SJCRH30 (cell line): ENCODE results near the gene MKX. TPM values are rescaled to one million over a fixed set of nuclear protein-coding genes. Genes with fewer than 3 reads are reported as not detected.
"Not testable (repeated sequence)": the region's sequence is repeated elsewhere in the genome, so short reads cannot be mapped to it uniquely, and the experiment has no call there.

Experiments used
- DNase-seq, 2 experiments: peaks; one replicate each; pipeline ENCODE4 v3.0.0-alpha.2; 2015 to 2020
- H3K27ac ChIP-seq: fragments of 250-450 bp; sonication (Bioruptor Pico); 2 replicates; pipeline ENCODE4 v1.5.1; 2020; ENCODE audit warnings: mild to moderate bottlenecking, moderate library complexity
- H3K27me3 ChIP-seq: fragments of 250-450 bp; sonication (Bioruptor Pico); 2 replicates; pipeline ENCODE4 v1.5.1; 2020; ENCODE audit warnings: mild to moderate bottlenecking, moderate library complexity
- H3K36me3 ChIP-seq: fragments of 250-450 bp; sonication (Bioruptor Pico); 2 replicates; pipeline ENCODE4 v1.5.1; 2020; ENCODE audit warnings: mild to moderate bottlenecking, moderate library complexity
- H3K4me1 ChIP-seq: fragments of 250-450 bp; sonication (Bioruptor Pico); 2 replicates; pipeline ENCODE4 v1.5.1; 2020; ENCODE audit warnings: mild to moderate bottlenecking, moderate library complexity
- H3K4me3 ChIP-seq: fragments of 250-450 bp; sonication (Bioruptor Pico); 2 replicates; pipeline ENCODE4 v1.5.1; 2020; ENCODE audit warnings: mild to moderate bottlenecking, moderate library complexity
- H3K9me3 ChIP-seq: fragments of 250-450 bp; sonication (Bioruptor Pico); replicated peaks from 2 replicates; pipeline ENCODE4 v1.5.1; 2020; ENCODE audit warnings: mild to moderate bottlenecking, moderate library complexity
- total RNA-seq: library from RNA; depleted of rRNA; stranded (reverse); fragments of >200 nt; shearing (Covaris generic); gene quantifications from 2 replicates; pipeline ENCODE4 v1.2.3, GENCODE V29; 2014

MKX gene
- total RNA-seq, 1 experiment from 2014 or later = 2.5 TPM

DNA sequence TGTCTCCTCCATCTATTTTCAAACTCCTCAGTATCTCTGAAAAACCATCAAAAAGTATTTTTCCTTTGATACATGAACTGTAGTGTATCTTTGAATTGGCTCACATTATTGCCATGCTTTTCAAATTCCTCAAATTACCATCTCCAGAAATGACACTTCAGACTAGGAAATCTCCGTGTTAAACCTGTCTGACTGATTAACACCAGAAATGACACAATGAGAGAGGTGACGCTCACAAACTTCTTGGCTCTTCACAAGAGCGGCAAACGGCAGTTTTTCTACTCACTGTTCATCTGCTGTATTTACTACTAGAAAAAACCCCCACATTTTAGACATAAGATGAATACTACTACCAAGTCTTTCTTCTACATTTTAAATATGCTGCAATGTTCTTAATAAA, 56.6 kb downstream of the MKX start:
- Histone ChIP-seq H3K36me3 (no peaks in the 10 kb centered on the region), H3K4me3 (no peak overlapping the region)
- DNase-seq = no peak

DNA sequence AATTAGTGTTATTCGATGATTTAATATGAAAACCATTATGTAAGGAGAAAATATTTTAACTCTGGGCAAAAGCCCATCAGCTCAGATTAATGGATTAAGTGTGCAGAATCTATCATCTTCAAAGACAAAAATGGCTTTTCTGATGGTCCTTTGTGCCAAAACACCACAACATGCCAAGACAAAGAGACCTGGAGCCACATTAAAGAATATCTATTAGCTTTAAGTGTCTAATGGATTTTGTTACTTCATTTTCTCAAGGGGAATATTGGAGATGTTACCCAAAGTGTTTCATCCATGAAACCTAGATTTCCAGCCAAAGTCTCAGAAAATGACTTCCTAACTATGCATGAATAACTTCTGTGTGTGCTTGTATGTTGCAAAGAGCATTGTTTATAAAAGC, 57.3 kb downstream of the MKX start:
- no peaks in the 10 kb centered on the region for H3K36me3 ChIP-seq
- no peaks in the 10 kb centered on the region for H3K4me1 ChIP-seq
- H3K27me3 ChIP-seq = no peaks in the 10 kb centered on the region
- no peak overlapping the region for H3K27ac ChIP-seq
- H3K9me3 ChIP-seq = no peaks in the 10 kb centered on the region
- H3K4me3 ChIP-seq = no peak overlapping the region
- no peak for DNase-seq

More for the DNA sequence above, 56.6 kb downstream of the MKX start:
- Histone ChIP-seq H3K9me3 (no peaks in the 10 kb centered on the region), H3K27me3 (no peaks in the 10 kb centered on the region), H3K27ac (no peak overlapping the region), H3K4me1 (no peaks in the 10 kb centered on the region)

DNA sequence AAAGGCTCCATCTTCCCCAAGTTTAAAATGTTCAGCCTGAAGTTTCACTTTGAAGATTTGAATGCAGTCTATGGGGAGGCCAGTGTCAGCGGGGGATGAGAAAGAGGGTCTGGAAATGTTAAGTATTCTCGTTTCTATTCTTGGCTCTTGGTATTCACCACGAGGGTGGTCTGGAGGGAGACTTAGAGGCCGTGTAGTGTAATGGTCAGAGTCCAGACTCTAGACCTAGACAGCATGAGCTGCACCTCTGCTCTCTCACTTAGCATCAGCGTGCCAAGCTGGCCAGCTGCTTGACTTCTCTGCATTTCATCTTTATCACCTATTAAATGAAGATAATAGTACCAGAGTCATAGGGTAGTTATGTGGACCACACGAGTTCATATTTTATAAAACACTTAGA, 57.9 kb downstream of the MKX start:
- H3K27me3 ChIP-seq = no peaks in the 10 kb centered on the region
- H3K36me3 ChIP-seq = no peaks in the 10 kb centered on the region
- no peak overlapping the region for H3K27ac ChIP-seq
- H3K9me3 ChIP-seq = no peaks in the 10 kb centered on the region
- no peak overlapping the region for H3K4me3 ChIP-seq
- no peaks in the 10 kb centered on the region for H3K4me1 ChIP-seq
- DNase-seq = no peak

DNA sequence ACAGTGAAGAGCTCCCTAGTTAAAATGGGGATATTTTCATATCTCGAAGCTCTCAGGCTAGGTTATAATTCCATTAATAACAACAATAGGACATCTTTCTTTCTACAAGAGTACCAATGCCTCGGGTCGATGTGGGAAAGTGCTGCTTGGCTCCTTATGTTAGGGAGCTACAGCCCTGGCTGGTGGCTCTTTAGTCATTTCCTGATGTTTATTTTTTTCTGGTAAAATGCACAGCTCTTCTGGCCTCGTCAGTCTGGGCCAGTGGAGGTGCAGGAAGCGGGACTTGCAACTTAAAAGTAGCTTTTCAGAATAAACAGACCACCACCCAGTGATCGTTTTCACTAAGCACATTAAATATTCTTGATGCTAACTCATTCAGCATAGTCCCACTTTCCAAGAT, 58.3 kb downstream of the MKX start:
- Histone ChIP-seq H3K9me3 (no peaks in the 10 kb centered on the region), H3K27me3 (no peaks in the 10 kb centered on the region), H3K4me3 (no peak overlapping the region), H3K27ac (no peak overlapping the region), H3K36me3 (no peaks in the 10 kb centered on the region), H3K4me1 (no peaks in the 10 kb centered on the region)
- DNase-seq = no peak

DNA sequence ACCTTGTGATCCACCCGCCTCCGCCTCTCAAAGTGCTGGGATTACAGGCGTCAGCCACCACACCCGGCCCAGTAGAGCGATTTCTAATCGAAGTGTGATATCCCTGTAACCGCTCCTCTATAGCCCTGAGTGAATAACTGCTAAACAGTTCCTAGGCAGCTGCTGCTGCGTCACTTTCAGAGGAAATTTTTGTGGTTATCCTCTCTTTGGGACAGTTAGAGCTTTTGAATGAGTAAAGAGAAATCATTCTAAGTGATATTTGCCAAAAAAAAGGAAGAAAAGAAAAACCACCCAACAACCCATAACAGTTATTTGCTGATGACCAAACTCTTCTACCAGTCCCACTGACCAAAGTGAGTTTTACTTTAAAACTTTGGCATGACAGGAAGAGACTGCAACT, 59.9 kb downstream of the MKX start:
- no peak overlapping the region for H3K4me3 ChIP-seq
- no peaks in the 10 kb centered on the region for H3K36me3 ChIP-seq
- peak in 1 of 2 experiments; percentile 20 for DNase-seq
- H3K27ac ChIP-seq = no peak overlapping the region
- H3K9me3 ChIP-seq = no peaks in the 10 kb centered on the region
- H3K4me1 ChIP-seq = no peaks in the 10 kb centered on the region
- no peaks in the 10 kb centered on the region for H3K27me3 ChIP-seq

DNA sequence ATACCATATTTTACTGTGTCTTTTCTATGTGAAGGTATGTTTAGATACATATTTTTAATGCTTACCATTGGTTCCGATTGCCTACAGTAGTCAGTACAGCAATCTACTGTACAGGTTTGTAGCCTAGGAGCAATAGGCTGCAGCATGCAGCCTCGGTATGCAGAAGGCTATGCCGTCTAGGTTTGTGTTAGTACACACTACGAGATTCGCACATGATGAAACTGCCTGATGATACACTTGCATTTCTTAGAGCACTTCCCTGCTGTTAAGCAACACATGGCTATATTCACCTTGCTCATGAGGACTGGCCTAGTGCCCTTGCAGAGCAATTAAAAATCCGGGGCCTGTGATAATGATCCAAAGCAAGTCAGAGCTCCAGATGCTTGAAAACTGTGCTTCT, 62.4 kb downstream of the MKX start:
- Histone ChIP-seq H3K27ac (no peak overlapping the region), H3K9me3 (no peaks in the 10 kb centered on the region), H3K27me3 (no peaks in the 10 kb centered on the region), H3K4me3 (no peak overlapping the region), H3K36me3 (no peaks in the 10 kb centered on the region), H3K4me1 (no peaks in the 10 kb centered on the region)
- DNase-seq = no peak

DNA sequence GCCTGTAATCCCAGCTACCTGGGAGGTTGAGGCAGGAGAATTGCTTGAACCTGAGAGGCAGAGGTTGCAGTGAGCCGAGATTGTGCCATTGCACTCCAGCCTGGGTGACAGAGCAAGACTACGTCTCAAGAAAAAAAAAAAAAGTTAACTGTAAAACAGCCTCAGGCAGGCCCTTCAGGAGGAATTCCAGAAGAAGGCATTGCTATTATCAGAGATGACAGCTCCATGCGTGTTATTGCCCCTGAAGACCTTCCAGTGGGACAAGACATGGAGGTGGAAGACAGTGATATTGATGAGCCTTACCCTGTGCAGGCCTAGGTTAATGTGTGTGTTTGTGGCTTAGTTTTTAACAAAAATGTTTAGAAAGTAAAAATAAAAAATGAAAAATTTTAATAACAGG, 63.8 kb downstream of the MKX start:
- not testable (repeated sequence) for H3K9me3 ChIP-seq, H3K4me3 ChIP-seq, DNase-seq, H3K36me3 ChIP-seq, H3K4me1 ChIP-seq, H3K27me3 ChIP-seq, H3K27ac ChIP-seq

DNA sequence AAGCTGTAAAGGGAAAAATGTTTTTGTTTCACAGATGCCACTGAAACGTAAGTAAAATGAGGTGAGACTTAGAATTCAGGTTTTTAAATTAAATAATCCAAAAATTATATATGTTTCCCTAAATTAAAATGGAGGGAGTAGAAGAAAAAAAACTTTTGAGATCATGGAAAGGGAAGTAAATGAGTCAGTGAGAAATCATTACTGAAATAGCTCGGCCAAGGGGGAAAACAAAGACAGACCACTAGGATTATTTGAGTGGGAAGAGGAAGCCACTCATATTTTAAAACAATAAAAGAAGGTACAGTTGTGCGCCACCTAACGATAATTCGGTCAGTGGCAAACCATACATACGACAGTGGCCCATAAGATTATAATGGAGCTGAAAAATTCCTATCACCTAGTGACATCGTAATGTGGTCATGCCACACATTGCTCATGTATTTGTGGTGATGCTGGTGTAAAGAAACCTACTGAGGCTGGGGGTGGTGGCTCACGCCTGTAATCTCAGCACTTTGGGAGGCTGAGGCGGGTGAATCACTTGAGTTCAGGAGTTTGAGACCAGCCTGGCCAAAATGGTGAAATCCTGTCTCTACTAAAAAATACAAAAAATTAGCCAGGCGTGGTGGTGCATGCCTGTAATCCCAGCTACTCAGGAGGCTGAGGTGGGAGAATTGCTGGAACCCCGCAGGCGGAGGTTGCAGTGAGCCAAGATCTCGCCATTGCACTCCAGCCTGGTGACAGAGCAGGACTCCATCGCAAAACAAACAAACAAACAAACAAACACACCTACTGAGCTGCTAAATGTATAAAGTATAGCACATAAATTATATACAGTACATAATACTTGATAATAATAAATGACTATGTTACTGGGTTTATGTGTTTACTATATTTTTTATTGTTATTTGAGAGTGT, 64.7 kb downstream of the MKX start:
- Histone ChIP-seq H3K27me3 (no peaks in the 10 kb centered on the region), H3K9me3 (no peaks in the 10 kb centered on the region), H3K27ac (no peak overlapping the region), H3K4me1 (no peaks in the 10 kb centered on the region), H3K4me3 (no peak overlapping the region), H3K36me3 (no peaks in the 10 kb centered on the region)
- no peak for DNase-seq

DNA sequence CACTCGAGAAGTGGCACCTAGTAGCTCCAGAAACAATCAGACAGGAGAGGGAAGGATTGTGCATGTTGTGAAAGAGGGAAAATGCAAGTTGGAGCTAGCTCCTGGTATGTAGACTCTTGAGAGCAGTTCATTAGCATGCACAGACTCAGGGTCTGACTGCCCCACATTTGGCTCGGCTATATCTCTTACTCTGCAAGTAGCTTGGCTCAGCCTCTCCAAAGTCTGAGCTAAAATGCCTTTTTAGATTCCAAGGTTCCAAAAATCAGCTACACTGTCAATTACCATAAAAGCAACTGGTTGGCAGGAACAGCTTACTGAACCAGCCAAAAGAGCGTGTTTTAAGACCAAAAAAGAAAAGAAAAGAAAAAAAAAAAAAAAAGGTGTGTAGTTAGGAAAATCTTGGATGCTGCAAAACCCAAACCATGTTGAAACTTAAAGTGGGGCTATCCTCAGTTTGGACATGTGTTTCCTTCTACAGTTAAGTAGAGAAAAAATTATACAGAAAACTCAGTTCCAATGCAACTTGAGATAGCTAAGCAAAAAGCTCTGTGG, 65.5 kb downstream of the MKX start:
- no peak overlapping the region for H3K27ac ChIP-seq
- H3K4me3 ChIP-seq = no peak overlapping the region
- H3K36me3 ChIP-seq = no peaks in the 10 kb centered on the region
- DNase-seq = no peak
- no peaks in the 10 kb centered on the region for H3K4me1 ChIP-seq
- H3K9me3 ChIP-seq = no peaks in the 10 kb centered on the region
- H3K27me3 ChIP-seq = no peaks in the 10 kb centered on the region

DNA sequence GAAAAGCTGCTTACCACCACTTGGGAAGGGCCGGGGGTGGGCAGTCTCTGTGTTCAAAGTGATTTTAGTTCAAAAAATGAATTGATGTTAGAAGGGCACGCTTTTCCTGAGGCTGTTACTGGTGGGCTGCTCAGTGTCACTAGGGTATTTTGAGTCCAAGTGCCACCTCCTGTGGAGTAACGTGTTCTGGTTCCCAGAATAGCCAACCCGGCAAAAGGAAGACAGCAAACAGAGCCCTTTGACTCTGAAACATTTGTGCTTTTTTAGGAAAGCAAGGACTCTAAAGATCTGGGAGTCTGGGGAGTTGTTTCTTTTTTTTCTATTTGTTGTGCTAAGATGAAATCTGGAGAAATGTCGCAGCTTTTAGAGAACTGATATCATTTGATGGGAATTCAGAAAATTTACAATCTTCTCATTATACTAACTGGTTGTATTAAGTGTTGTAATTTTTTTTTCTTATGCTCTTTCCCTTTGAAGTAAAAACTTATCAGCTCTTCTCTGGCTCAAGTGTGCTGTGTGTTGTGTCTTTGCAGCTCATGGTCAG, 66.2 kb downstream of the MKX start:
- Histone ChIP-seq H3K27ac (no peak overlapping the region), H3K27me3 (no peaks in the 10 kb centered on the region), H3K4me3 (no peak overlapping the region), H3K36me3 (no peaks in the 10 kb centered on the region), H3K9me3 (no peaks in the 10 kb centered on the region), H3K4me1 (no peaks in the 10 kb centered on the region)
- DNase-seq = no peak

DNA sequence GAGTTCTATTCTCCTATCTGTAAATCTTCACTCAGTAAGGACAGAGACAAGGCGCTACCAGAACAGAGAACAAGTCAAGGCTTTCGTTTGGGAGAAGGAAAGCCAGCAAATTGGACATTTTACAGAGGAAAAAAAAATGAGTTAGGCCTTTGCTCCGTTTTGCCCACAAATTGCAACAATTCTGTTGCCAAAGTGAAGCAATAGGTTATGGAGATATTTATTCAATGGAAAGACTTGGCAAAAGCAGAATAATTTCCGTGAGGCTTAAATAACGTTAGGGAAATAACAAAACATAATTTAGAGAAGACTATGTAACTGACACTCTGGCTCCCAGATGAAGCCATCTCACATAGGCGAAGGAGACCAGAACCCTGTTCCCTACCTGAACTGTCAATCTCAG, 67.5 kb downstream of the MKX start:
- H3K9me3 ChIP-seq = no peaks in the 10 kb centered on the region
- DNase-seq = no peak
- H3K36me3 ChIP-seq = no peaks in the 10 kb centered on the region
- no peaks in the 10 kb centered on the region for H3K27me3 ChIP-seq
- no peak overlapping the region for H3K4me3 ChIP-seq
- H3K4me1 ChIP-seq = no peaks in the 10 kb centered on the region
- H3K27ac ChIP-seq = no peak overlapping the region

DNA sequence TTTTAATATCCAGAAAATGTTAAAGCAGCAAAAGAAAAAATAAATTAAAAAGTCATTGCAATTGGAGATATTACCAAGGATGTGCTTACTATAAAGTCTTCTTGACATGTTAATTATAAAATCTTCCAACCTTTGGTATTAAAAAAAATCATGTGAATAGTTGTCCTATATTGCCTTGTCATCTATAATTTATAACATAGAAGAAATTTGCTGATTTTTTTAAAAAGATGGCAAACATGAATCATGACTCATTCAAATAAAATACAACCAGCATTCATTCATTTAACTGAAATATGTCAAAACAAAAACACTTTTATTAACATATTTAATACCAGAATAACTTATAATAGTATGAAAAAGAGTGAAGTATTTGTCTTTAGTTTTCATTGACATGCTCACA, 72.6 kb downstream of the MKX start:
- H3K27ac ChIP-seq = no peak overlapping the region
- no peaks in the 10 kb centered on the region for H3K9me3 ChIP-seq
- no peaks in the 10 kb centered on the region; the same call in 1 of the 2 replicates for H3K36me3 ChIP-seq
- no peak overlapping the region for H3K4me3 ChIP-seq
- no peak for DNase-seq
- no peaks in the 10 kb centered on the region for H3K4me1 ChIP-seq
- H3K27me3 ChIP-seq = no peaks in the 10 kb centered on the region

DNA sequence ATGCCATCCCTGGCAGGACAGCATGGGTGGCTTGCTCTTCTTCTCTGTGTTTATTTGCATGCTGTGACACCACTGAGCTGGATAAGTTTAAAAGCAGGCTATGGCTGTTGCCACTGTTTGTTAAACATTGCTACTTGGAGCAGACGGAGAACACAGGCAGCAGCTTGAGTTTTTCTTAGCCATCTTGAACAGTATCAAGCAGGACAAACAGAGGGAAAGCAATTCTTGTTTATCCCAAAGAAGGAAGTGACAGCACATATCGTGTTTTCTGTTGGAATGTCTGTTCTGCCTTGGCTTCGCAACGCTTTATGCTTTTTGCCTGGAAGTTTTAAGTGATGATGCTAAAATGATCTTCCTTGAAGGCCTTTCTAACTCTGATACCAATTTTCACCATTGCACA, 73.8 kb downstream of the MKX start:
- no peaks in the 10 kb centered on the region; the same call in 1 of the 2 replicates for H3K36me3 ChIP-seq
- DNase-seq = no peak
- no peaks in the 10 kb centered on the region for H3K27me3 ChIP-seq
- H3K27ac ChIP-seq = no peak overlapping the region
- H3K9me3 ChIP-seq = no peaks in the 10 kb centered on the region
- no peak overlapping the region for H3K4me3 ChIP-seq
- H3K4me1 ChIP-seq = no peaks in the 10 kb centered on the region

DNA sequence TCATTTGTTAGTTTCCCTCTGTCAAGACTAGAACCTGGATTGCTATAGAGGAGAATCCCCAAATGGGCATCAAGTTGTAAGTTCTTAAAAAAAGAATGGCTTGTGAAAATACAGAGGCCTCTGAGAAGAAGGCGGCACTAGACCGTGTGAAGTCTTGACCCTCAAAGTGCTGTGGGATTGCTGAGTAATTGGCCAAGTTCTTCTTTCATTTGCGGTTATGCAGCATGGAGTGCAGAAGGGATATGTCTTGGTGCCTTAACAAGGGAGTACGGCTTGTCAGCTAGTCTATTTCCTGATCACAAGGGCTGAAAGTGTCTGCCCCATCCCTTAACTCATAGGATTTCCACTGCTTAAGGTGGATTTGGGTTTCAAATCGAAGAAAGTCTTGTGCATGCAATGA, 81.2 kb downstream of the MKX start:
- H3K9me3 ChIP-seq = no peaks in the 10 kb centered on the region
- no peaks in the 10 kb centered on the region for H3K27me3 ChIP-seq
- no peaks in the 10 kb centered on the region for H3K36me3 ChIP-seq
- H3K4me3 ChIP-seq = no peak overlapping the region
- H3K4me1 ChIP-seq = peaks cover 5% of the 10 kb centered on the region; the same call in 1 of the 2 replicates
- H3K27ac ChIP-seq = no peak overlapping the region
- no peak for DNase-seq

DNA sequence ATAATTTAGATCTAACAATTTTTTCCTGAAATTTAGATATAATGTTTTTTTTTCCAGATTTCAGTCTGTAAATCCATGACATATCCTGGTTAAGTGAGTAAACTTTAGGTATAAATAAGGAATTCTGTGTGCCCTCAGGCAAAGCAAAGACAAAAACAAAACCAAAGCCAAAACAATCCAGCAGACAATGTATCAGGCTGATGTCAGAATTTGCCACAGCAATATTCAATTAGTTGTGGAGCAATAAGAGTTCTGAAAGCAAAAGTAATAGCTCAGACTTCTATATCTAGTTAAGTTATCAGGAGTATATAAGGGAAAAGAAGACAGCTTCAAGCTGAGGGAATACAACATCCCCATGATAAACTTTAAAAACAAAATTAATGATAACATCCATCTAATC, 82.0 kb downstream of the MKX start:
- no peak overlapping the region for H3K27ac ChIP-seq
- H3K36me3 ChIP-seq = no peaks in the 10 kb centered on the region

More for the DNA sequence above, 82.0 kb downstream of the MKX start:
- Histone ChIP-seq H3K27me3 (no peaks in the 10 kb centered on the region), H3K4me1 (peaks cover 5% of the 10 kb centered on the region; the same call in 1 of the 2 replicates), H3K9me3 (no peaks in the 10 kb centered on the region), H3K4me3 (no peak overlapping the region)
- no peak for DNase-seq
